ENCODE measurements around the gene TNFRSF14.
"Not testable (repeated sequence)": the region's sequence is repeated elsewhere in the genome, so short reads cannot be mapped to it uniquely, and the experiment has no call there.

The TNFRSF14 gene

GRCh38 chr1:2564006-2564814 is 8.0 kb downstream of the TNFRSF14 start:
- H3K27ac ChIP-seq: no peak overlapping the region
- no peak for TF ChIP-seq CTCF (conservative IDR thresholded peaks at IDR 0.05)

GRCh38 chr1:2564815-2565374 is 8.7 kb downstream of the TNFRSF14 start:
- no peak for TF ChIP-seq CTCF (conservative IDR thresholded peaks at IDR 0.05)
- H3K27ac ChIP-seq: no peak overlapping the region

- no peak overlapping the region for H3K27ac ChIP-seq
- TF ChIP-seq CTCF (conservative IDR thresholded peaks at IDR 0.05): no peak
Measured at GRCh38 chr1:2566101-2567045, 10.2 kb downstream of the TNFRSF14 start.

GRCh38 chr1:2567083-2567679 is 11.0 kb downstream of the TNFRSF14 start:
- no peak for TF ChIP-seq CTCF (conservative IDR thresholded peaks at IDR 0.05)
- H3K27ac ChIP-seq: no peak overlapping the region

- not testable (repeated sequence) for H3K27ac ChIP-seq
Measured at GRCh38 chr1:2568187-2568816, 12.1 kb downstream of the TNFRSF14 start.

GRCh38 chr1:2569060-2569459 is 12.9 kb downstream of the TNFRSF14 start:
- no peak overlapping the region for H3K27ac ChIP-seq
- no peak for TF ChIP-seq CTCF (conservative IDR thresholded peaks at IDR 0.05)

- not testable (repeated sequence) for H3K27ac ChIP-seq
Measured at GRCh38 chr1:2569703-2570102, 13.5 kb downstream of the TNFRSF14 start.

- H3K27ac ChIP-seq: no peak overlapping the region
- no peak for TF ChIP-seq CTCF (conservative IDR thresholded peaks at IDR 0.05)
Measured at GRCh38 chr1:2570332-2570731, 14.2 kb downstream of the TNFRSF14 start.
